NCI-H1417 treated with DMSO at 0.1 percent for 48 hours (cell line): ENCODE data around the gene PRR12.

Experiments used
- DNase-seq: peaks from one replicate; lab custom pipeline; 2025; lab: John Stamatoyannopoulos, UW

PRR12 gene

DNA sequence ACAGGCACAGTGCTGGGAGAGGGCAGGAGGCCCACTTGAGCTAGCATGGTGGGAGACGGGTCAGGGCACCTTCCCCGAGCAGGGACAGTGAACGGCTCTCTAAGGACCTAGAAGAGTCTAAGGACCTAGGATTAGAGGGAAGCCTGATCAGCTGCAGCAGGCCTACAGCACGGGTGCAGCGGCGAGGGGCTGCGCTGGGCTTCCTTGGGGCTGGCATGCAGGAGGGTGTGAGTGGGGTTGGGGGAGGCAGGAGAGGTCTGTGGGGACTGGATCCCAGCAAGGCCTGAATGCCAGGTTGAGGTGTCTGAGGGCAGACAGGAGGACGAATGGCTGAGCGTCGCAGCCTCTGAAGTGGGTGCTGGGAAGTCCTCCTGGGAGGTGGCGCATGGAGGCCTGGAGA, 54.6 kb downstream of the PRR12 start:
- DNase-seq, result no peak

DNA sequence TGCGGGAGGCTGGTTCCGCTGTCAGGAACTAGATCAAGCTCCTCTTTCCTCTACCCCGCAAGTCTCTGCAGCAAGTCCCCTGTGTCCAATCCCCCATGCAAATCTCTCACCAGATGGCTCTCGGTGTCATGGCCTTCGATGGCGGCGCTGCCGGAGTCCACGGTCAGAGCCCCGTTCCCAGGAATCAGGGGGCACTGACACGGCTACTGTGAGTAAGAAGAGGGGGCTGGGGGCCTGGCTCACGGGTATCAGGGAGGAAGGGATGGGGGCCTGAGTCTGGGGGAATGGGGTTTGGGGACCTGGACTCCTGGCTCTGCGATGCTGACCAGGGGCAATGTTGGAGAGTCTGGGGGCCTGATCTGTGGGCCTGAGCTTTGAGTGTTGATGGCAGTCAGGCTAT, 55.0 kb downstream of the PRR12 start:
- DNase-seq, result no peak

DNA sequence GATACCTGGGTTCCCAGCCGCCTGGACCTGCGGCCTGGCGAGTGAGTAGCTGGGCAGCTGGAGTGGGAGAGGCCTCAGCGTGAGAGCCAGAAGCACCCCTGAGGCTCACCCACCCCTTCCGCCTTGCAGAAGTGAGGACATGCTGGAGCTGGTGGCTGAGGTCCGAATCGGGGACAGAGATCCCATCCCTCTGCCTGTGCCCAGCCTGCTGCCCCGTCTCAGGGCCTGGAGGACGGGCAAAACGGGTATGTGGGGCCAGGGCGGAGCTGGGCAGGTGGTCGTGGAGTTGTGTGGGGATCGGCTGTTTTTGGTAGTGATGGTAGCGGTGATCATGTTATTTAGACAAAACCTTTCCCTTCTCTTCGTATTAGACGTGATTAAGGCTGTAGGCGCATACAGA, 55.6 kb downstream of the PRR12 start:
- DNase-seq, result no peak

DNA sequence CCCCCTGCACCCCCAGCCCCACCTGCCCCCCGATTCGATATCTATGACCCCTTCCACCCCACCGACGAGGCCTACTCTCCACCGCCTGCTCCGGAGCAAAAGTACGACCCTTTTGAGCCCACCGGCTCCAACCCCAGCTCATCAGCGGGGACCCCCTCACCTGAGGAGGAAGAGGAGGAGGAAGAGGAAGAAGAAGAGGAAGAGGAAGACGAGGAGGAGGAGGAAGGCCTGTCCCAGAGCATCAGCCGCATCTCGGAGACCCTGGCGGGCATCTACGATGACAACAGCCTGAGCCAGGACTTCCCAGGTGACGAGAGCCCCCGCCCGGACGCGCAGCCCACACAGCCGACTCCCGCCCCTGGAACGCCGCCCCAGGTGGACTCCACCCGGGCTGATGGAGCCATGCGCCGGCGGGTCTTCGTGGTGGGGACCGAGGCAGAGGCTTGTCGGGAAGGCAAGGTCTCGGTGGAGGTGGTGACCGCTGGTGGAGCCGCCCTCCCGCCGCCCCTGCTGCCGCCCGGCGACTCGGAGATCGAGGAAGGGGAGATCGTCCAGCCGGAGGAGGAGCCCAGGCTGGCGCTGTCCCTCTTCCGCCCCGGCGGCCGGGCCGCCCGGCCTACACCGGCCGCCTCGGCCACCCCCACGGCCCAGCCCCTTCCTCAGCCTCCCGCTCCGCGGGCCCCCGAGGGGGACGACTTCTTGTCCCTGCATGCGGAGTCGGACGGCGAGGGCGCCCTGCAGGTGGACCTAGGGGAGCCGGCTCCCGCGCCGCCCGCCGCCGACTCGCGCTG, 60.2 kb downstream of the PRR12 start:
- DNase-seq, result no peak

DNA sequence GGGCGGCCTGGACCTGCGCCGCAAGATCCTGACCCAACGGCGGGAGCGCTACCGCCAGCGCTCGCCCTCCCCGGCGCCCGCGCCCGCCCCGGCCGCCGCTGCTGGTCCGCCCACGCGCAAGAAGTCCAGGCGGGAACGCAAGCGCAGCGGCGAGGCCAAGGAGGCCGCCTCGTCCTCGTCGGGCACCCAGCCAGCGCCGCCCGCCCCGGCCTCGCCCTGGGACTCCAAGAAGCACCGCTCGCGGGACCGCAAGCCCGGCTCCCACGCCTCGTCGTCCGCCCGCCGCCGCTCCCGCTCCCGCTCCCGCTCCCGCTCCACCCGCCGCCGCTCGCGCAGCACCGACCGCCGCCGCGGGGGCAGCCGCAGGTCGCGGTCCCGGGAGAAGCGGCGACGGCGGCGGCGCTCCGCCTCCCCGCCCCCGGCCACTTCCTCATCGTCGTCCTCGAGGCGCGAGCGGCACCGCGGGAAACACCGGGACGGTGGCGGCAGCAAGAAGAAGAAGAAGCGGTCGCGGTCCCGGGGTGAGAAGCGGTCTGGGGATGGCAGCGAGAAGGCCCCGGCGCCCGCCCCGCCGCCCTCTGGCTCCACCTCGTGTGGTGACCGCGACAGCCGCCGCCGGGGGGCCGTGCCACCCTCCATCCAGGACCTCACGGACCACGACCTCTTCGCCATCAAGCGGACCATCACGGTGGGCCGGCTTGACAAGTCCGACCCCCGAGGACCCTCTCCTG, 61.0 kb downstream of the PRR12 start:
- DNase-seq, result no peak

DNA sequence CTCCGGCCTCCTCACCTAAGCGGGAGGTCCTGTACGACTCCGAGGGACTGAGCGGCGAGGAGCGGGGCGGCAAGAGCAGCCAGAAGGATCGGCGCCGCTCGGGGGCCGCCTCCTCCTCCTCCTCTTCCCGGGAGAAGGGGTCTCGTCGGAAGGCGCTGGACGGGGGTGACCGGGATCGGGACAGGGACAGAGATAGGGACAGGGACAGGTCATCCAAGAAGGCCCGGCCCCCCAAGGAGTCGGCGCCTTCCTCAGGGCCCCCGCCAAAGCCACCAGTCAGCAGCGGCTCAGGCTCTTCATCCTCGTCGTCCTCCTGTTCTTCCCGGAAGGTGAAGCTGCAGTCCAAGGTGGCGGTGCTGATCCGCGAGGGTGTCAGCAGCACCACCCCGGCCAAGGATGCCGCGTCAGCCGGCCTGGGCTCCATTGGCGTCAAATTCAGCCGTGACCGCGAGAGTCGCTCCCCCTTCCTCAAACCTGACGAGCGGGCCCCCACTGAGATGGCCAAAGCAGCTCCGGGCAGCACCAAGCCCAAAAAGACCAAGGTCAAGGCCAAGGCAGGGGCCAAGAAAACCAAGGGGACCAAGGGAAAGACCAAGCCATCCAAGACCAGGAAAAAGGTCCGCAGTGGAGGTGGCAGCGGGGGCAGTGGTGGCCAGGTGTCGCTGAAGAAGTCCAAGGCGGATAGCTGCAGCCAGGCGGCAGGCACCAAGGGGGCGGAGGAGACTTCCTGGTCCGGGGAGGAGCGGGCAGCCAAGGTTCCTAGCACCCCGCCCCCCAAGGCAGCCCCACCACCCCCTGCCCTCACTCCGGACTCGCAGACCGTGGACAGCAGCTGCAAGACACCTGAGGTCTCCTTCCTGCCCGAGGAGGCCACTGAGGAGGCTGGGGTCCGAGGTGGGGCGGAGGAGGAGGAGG, 61.8 kb downstream of the PRR12 start:
- no peak for DNase-seq

DNA sequence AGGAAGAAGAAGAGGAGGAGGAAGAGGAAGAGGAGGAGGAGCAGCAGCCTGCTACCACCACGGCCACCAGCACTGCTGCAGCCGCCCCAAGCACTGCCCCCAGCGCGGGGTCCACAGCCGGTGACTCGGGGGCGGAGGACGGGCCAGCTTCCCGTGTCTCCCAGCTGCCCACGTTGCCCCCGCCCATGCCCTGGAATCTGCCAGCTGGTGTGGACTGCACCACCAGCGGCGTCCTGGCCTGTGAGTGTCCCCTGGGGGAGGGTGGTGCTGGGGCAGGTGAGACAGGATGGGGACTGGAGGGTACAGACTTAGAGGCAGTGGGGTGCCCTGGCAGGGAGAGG, 62.5 kb downstream of the PRR12 start:
- no peak for DNase-seq

DNA sequence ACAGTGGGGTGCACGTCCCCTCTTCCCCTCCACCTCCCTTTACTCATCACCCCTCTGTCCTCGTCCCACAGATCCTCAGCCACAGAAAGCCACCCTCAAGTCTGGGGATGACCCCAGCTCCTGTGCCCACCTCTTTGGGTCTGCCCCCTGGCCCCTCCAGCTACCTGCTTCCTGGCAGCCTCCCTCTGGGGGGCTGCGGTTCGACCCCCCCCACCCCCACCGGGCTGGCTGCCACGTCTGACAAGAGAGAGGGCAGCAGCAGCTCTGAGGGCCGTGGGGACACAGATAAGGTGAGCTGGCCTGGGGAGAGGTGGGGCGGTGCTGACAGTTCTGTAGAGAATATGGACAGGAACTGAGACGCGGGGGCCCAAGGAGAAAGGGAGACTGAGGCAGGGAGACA, 63.6 kb downstream of the PRR12 start:
- no peak for DNase-seq

DNA sequence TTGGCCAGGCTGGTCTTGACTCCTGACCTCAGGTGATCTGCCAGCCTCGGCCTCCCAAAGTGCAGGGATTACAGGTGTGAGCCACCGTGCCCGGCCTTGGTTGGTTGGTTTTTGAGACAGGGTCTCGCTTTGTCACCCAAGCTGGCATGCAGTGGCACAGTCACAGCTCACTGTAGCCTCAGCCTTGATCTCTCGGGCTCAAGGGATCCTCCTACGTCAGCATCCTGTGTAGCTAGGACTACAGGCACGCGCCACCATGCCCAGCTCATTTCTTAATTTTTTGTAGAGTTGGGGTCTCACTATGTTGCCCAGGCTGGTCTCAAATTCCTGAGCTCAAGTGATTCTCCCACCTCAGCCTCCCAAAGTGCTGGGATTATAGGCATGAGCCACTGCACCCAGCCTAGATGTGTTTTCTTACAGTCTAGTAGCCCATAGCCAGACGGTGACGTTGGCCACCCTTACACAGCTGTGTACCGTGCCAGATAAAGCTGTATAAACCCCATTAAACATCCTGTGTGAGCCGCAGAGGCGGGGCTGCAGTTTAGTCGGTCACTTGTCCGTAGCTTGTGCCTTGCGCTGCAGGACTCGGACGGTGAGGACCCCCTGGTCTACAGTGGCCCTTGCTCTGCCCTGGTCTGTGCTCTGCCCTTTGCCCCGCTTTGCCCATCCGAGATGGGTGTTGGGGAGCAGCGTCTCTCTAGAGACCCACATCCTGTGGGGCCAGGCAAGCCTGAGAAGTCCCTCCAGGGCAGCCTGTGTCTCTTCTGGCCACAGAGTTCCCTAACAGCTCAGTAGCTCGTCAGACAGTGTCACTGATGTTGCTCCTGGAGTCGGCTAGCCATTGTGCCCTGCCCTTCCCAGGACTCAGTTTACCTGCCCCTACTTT, 64.8 kb downstream of the PRR12 start:
- DNase-seq, result no peak

DNA sequence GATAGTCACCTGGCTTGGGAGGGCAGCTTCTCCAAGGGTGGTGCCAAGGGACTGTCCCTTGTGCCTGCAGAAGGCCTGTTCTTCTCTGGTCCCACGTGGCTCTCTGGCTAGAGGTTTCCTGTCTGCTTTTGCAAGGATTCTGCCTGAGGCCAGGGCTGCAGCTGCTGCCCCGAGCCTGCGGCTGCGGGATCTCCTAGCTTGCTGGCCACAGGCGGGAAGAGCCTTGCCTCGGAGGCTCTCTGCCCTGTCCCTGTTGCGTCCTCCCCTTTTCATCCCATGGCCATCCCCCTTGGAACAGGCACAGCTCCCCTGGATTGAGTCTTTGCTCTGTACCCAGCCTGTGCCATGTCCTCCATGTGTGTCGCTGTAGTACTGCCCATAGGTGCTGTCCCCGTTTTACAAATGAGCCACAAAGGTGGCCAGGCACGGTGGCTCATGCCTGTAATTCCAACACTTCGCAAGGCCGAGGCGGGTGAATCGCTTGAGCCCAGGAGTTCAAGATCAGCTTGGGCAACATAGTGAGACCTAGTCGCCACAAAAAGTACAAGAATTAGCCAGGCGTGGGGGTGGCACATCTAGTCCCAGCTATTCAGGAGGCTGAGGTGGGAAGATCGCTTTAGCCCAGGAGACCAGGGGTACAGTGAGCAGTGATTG, 65.6 kb downstream of the PRR12 start:
- no peak for DNase-seq

DNA sequence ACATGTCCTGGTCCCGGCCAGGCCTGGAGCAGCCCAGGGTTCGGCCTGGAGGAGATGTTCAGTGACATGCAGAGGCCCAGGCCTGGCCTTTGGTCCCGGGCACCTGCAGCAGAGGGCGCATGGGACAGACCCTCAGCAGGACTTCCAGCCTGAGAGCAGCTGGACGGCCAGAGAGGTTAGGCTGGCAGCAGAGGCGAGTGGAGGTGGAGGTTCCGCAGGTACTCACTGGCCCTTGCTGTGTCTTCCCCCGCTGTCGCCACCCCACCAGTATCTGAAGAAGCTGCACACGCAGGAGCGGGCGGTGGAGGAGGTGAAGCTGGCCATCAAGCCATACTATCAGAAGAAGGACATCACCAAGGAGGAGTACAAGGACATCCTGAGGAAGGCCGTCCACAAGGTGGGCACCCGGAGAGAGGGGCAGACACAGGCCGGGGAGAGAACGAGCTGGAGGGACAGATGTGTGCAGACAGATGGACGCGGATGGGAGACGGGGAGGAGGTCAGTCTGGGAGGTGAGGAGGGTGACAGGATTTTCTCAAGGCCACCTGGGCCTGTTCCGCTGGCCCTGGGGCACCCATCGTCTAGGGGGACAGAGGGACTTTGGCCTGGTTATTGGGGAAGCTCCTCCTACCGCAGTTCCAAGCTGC, 66.6 kb downstream of the PRR12 start:
- no peak for DNase-seq

DNA sequence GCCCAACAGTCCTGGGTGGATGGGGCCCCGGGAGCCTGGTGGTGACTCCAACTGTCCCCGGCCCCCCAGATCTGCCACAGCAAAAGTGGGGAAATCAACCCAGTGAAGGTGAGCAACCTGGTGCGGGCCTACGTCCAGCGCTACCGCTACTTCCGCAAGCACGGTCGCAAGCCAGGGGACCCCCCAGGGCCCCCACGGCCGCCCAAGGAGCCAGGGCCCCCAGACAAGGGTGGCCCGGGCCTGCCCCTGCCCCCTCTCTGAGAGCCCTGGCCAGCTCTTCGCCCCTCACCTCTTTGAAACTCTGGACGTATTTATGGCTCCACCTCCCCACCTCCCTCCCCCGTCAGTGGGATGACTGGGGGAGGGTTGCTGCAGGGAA, 67.1 kb downstream of the PRR12 start:
- DNase-seq, result no peak

DNA sequence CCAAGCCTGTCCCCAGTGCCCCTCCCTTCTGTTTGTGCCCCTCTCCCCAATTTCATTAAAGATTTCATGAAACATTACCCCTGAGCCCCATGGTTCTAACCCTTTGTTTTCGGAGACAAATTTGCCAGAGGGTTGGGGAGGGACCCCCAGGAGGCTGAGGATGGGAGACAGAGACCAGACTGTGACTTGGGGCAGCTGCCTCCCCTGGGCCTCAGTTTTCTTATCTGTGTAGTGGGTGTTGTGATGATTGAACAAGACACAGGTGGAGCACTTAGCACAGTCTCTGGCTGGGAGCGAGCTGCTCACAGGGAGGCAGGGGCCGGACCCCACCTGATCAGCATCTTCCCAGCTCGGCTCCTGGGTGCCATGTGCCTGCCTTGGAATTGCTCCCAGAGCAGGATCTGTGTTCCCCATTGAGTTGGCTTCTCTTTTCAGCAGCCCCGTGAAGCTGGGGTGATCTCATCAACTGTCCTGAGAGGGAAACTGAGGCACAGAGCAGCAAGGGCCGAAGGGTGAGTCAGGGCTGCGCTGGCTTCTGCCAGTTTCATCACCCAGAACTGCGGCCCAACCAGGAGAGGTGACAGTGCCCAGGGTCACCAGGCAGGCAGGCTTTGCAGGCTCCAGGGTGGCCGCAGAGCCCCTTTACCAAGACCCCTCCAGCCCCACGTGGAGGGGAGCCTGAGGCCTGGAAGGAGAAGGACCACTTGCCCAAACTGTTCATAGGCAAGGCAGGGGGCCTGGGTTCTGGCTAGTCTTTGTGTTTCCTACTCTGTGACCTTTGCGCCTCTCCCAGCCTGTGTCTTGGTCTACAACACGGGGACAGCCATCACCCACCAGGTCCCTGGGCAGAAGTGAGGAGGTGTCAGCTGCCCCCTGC, 67.8 kb downstream of the PRR12 start:
- no peak for DNase-seq

DNA sequence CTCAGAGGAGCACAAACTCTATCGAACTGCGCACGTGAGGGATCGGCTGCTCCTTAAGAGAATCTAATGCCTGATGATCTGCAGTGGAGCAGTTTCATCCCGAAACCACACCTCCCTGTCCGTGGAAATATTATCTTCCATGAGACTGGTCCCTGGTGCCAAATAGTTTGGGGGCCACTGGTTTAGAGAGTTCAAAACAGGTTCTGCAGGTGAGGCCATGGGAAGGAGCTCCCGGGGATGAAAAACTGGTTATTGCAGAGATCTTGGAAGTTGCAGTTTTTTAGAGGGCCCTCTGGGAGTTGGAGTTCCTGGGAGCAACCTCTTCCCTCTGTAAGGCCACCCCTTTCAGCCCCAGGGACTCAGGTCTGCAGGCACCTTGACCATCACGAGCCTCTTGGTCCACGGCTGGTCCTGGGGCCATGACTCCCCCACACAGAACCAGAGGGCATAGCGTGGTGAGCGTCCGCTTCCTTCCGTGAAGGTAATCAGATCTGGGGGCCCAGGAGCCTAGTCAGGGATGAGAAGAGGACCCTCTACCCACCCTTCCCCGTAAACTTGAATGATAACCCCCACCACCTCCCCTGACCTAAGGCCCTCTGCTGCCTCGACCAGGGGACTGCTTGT, 69.5 kb downstream of the PRR12 start:
- DNase-seq, result no peak

DNA sequence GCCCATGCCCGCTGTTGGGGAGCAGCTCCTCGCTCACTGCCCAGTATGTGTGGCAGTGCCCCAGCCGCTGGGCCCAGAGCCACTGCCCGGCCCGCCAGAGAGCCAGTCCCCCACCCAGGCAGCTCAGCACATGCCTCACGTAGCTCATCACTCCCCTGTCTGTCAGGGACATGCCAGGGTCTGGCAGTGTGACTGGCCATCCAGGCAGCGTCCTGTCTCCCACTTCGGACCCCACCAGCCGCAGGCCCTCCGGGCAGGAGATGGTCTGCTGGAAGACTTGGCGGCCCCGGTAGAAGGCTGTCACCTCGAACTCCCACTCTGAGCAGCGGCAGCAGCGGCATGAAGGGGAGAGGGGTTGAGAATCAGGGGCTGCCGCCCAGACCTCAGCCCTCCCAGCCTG, 71.0 kb downstream of the PRR12 start:
- DNase-seq, result no peak

DNA sequence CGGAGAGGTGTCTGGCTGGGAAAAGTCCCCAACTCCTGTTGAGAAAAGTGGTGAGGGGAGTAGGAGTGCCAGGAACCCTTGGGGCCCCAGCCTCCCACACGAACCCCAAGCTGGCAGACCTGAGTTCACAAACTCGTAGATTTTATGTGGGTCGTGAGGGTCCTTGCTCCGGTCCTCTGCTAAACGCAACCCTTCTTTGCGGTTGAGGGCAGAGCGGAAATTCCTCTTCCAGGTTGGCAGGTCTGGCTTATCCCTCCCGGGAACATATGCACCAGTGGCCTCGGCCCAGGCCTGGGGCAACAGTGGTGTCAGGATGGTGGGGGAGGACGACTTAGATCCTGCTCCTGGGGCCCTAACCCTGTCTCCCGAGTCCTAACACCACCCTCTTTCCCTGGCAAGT, 72.2 kb downstream of the PRR12 start:
- DNase-seq, result no peak

DNA sequence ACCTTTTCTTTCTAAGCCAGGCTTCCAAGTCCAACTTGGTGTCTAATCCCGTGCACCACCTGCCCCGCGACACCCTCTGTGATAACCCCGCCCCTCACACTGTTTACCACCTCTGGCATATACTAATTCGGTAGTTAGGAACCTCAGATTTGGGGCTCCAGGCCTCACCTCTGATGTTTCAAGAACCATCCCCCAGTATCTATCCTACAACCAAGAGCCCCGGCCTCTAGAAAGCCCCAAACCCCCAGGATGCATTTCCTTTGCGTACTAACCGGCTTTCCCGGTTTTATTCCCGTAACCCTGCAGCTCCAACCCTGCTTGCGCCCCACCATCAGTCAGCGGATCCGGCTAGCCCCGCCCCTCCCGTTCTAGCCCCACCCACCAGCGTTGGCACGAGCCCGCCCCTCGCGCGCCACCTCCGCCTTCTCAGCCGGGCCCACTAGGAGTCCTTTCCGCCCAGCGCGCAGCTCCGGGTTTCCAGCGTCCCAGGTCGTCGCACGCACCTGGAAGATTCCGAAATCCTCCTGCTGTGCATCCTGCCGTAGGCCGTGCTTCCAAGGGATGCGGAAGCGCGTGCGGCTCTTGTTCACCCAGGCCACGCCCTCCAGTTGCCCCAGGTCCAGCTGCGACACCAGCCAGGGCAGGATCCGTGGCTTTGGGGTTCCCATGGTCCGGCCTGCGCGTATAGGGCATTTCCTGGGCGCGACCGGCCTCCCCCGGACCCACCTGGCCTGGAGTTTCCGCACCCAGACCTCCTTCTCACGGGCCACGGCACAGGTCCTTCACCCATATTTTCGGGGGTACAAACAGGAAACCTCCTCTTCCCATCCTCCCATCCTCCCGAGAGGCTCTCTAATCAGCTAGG, 73.4 kb downstream of the PRR12 start:
- peak; percentile 26 for DNase-seq

DNA sequence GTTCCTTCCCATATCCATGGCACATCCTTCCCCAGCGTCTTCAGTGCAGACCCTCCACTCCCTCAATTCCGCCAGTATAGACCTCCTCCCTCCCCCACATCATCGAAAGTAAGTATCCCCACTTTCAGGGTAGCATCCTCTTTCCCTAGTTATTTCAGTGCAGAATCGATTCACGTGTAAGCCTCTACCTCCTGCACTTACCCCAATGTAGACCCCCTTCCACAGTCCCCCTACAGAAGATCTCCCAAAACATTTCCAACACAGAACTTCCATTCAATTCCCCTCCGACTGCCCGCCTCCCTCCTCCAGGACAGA, 74.0 kb downstream of the PRR12 start:
- DNase-seq, result no peak
